Astrocyte (in vitro differentiated cells and primary cell): ENCODE data around the gene LEMD1.

ENCODE experiments used
- CTCF ChIP-seq: IDR thresholded peaks from 2 replicates; pipeline ENCODE4 v1.5.1; 2011; ENCODE audit warnings: low read depth, mild to moderate bottlenecking, inconsistent platforms, low read length, moderate library complexity; ENCODE audit not compliant: insufficient read depth
- EZH2 ChIP-seq: IDR thresholded peaks from 2 replicates; pipeline ENCODE4 v1.6.1; 2012; ENCODE audit warnings: mild to moderate bottlenecking, low read length, inconsistent platforms; ENCODE audit not compliant: insufficient read depth

- TF ChIP-seq CTCF (no peak), EZH2 (no peak)
Observed at GRCh38 chr1:205346956-205347574, 74.8 kb downstream of the LEMD1 start.
